ENCODE measurements around the gene PARG.

The PARG gene

DNA sequence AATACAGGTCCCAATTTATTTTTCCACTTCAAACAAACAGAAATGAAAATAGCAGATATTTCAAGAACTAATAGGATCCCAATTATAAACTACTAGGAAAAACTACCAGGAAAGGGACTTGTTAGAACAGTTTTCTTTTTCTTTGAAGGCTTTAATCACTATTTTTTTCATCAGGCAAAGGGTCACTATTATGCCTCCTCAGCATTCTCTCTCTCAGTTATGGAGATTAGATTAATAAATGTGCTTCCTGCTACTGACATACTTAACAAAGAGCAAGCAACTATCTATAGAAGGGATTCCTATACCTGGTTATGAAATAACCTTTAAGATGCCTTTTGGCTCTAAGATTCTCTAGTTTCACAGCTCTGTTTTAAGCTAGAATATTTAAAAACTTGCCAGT lies 108.7 kb downstream of the PARG start:
- Histone ChIP-seq H3K9ac (ENCODE audit: low read length) (no peak overlapping the region), H3K9me3 (ENCODE audit: insufficient read depth, low read depth, low read length) (no peaks in the 10 kb centered on the region), H2BK5ac (ENCODE audit: low read depth, low read length, poor library complexity) (no peak overlapping the region), H3K4ac (ENCODE audit: low read depth, low read length) (no peak overlapping the region), H4K91ac (ENCODE audit: low read depth, low read length) (no peak overlapping the region), H3K4me2 (ENCODE audit: low read length) (no peak overlapping the region), H3K18ac (ENCODE audit: low read length) (no peak overlapping the region), H3K36me3 (ENCODE audit: control insufficient read depth in 1 of 2, insufficient read depth in 2 of 2, low read length in 2 of 2) (peaks cover 3 to 4% of the 10 kb centered on the region in 2 experiments), H3K27ac (ENCODE audit: low read depth, low read length) (no peak overlapping the region), H3K14ac (ENCODE audit: low read length) (no peak overlapping the region), H2BK12ac (ENCODE audit: low read length) (no peak overlapping the region), H3K4me1 (ENCODE audit: control insufficient read depth in 1 of 2, insufficient read depth in 2 of 2, low read length in 2 of 2) (peaks cover 13 to 20% of the 10 kb centered on the region in 2 experiments), H3K23ac (ENCODE audit: low read length) (no peak overlapping the region), H4K8ac (ENCODE audit: low read depth, low read length) (no peak overlapping the region), H3K27me3 (ENCODE audit: insufficient read depth, low read length) (no peaks in the 10 kb centered on the region), H3K4me3 (ENCODE audit: low read depth, low read length) (no peak overlapping the region), H3K79me2 (ENCODE audit: control insufficient read depth, insufficient read depth, low read length, poor library complexity) (no peaks in the 10 kb centered on the region), H3K79me1 (ENCODE audit: low read length) (peaks cover 33% of the 10 kb centered on the region), H2AK5ac (ENCODE audit: low read length) (no peak overlapping the region), H2BK120ac (ENCODE audit: insufficient read depth, low read length, poor library complexity) (no peak overlapping the region), H4K12ac (ENCODE audit: low read depth, low read length) (no peak overlapping the region), H2AFZ (ENCODE audit: insufficient read depth, low read length, poor library complexity) (no peak overlapping the region)
- DNase-seq, result no peak

DNA sequence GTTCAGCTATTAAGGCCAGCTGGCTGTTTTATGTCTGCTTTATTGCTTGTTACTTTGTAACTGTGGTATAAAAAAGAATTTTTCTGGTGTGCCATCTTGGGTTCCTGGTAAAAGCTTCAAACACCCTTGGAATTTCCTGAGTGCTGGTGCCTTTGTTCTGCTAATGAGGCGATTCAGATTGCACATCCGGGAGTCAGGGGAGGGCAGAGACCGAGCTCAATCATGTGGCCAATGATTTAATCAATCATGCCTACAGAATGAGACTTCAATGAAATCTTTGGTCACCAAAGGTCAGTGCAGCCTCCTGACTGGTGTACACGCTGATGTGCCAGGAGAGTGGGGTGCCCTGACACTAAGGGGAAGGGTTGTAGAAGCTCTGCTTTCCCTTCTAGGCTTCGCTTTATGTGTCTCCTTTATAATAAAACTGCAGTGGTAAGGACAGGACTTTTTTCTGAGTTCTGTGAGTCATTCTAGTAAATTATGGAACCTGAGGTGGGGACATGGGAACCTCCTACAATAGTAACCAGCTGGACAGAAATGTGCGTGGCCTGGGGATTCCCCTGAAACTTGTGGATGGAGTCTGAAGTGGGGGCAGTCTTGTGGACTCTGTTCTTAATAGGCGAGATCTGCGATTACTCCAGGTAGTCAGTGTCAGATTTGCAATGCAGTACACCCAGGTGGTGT lies 110.3 kb downstream of the PARG start:
- H3K4ac ChIP-seq (ENCODE audit: low read depth, low read length), result peak overlapping the region; percentile 83
- H3K79me1 ChIP-seq (ENCODE audit: low read length), result peaks cover 32% of the 10 kb centered on the region
- peak overlapping the region; percentile 97 for H2AFZ ChIP-seq (ENCODE audit: insufficient read depth, low read length, poor library complexity)
- no CpG with 5 or more reads among the region's 8 CpGs for WGBS (ENCODE audit: extremely low coverage, insufficient coverage, insufficient read length)
- H4K8ac ChIP-seq (ENCODE audit: low read depth, low read length), result peak overlapping the region; percentile 93
- peaks cover 3 to 4% of the 10 kb centered on the region in 2 experiments for H3K36me3 ChIP-seq (ENCODE audit: control insufficient read depth in 1 of 2, insufficient read depth in 2 of 2, low read length in 2 of 2)
- no peak overlapping the region for H3K4me3 ChIP-seq (ENCODE audit: low read depth, low read length)
- H2BK12ac ChIP-seq (ENCODE audit: low read length), result peak overlapping the region; percentile 97
- no peaks in the 10 kb centered on the region for H3K27me3 ChIP-seq (ENCODE audit: insufficient read depth, low read length)
- H3K14ac ChIP-seq (ENCODE audit: low read length), result peak overlapping the region; percentile 95
- H2AK5ac ChIP-seq (ENCODE audit: low read length), result peak overlapping the region; percentile 98
- no peak for DNase-seq
- H3K79me2 ChIP-seq (ENCODE audit: control insufficient read depth, insufficient read depth, low read length, poor library complexity), result no peaks in the 10 kb centered on the region
- peaks cover 15 to 20% of the 10 kb centered on the region in 2 experiments for H3K4me1 ChIP-seq (ENCODE audit: control insufficient read depth in 1 of 2, insufficient read depth in 2 of 2, low read length in 2 of 2)
- peak overlapping the region; percentile 97 for H4K91ac ChIP-seq (ENCODE audit: low read depth, low read length)
- peak overlapping the region; percentile 96 for H3K27ac ChIP-seq (ENCODE audit: low read depth, low read length)
- no peaks in the 10 kb centered on the region for H3K9me3 ChIP-seq (ENCODE audit: insufficient read depth, low read depth, low read length)
- H3K9ac ChIP-seq (ENCODE audit: low read length), result no peak overlapping the region
- H3K18ac ChIP-seq (ENCODE audit: low read length), result peak overlapping the region; percentile 98
- peak overlapping the region; percentile 100 for H2BK120ac ChIP-seq (ENCODE audit: insufficient read depth, low read length, poor library complexity)
- H3K23ac ChIP-seq (ENCODE audit: low read length), result no peak overlapping the region
- no peak overlapping the region for H3K4me2 ChIP-seq (ENCODE audit: low read length)
- H2BK5ac ChIP-seq (ENCODE audit: low read depth, low read length, poor library complexity), result peak overlapping the region; percentile 99
- H4K12ac ChIP-seq (ENCODE audit: low read depth, low read length), result peak overlapping the region; percentile 87

DNA sequence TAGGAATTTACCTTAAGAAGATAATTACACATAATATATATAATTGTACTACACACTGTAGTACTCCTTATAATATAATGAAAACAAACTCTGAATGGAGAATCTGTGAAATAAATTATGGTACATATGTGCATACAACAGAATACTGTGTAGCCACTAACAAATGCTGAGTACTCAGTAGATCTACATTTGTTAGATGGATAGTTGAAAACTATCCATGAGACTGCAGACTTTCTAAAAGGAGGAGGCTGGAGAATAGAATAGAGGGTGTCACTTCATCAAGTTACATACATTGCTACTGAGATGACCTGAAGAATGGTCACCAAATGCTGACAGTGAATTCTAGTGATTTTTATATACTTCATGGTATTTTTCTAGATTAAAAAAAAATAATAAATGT lies 111.0 kb downstream of the PARG start:
- Histone ChIP-seq H2BK120ac (ENCODE audit: insufficient read depth, low read length, poor library complexity) (no peak overlapping the region), H3K4me1 (ENCODE audit: control insufficient read depth in 1 of 2, insufficient read depth in 2 of 2, low read length in 2 of 2) (peaks cover 15 to 19% of the 10 kb centered on the region in 2 experiments), H3K79me1 (ENCODE audit: low read length) (peaks cover 31% of the 10 kb centered on the region), H2BK12ac (ENCODE audit: low read length) (no peak overlapping the region), H3K23ac (ENCODE audit: low read length) (no peak overlapping the region), H2AFZ (ENCODE audit: insufficient read depth, low read length, poor library complexity) (no peak overlapping the region), H3K4me3 (ENCODE audit: low read depth, low read length) (no peak overlapping the region), H3K27ac (ENCODE audit: low read depth, low read length) (no peak overlapping the region), H3K4ac (ENCODE audit: low read depth, low read length) (no peak overlapping the region), H4K8ac (ENCODE audit: low read depth, low read length) (no peak overlapping the region), H3K79me2 (ENCODE audit: control insufficient read depth, insufficient read depth, low read length, poor library complexity) (no peaks in the 10 kb centered on the region), H4K12ac (ENCODE audit: low read depth, low read length) (no peak overlapping the region), H3K9ac (ENCODE audit: low read length) (no peak overlapping the region), H2BK5ac (ENCODE audit: low read depth, low read length, poor library complexity) (no peak overlapping the region), H3K18ac (ENCODE audit: low read length) (no peak overlapping the region), H3K9me3 (ENCODE audit: insufficient read depth, low read depth, low read length) (no peaks in the 10 kb centered on the region), H3K27me3 (ENCODE audit: insufficient read depth, low read length) (no peaks in the 10 kb centered on the region), H4K91ac (ENCODE audit: low read depth, low read length) (no peak overlapping the region), H2AK5ac (ENCODE audit: low read length) (no peak overlapping the region), H3K4me2 (ENCODE audit: low read length) (no peak overlapping the region), H3K14ac (ENCODE audit: low read length) (no peak overlapping the region), H3K36me3 (ENCODE audit: control insufficient read depth in 1 of 2, insufficient read depth in 2 of 2, low read length in 2 of 2) (peaks cover 3 to 4% of the 10 kb centered on the region in 2 experiments)
- no peak for DNase-seq

DNA sequence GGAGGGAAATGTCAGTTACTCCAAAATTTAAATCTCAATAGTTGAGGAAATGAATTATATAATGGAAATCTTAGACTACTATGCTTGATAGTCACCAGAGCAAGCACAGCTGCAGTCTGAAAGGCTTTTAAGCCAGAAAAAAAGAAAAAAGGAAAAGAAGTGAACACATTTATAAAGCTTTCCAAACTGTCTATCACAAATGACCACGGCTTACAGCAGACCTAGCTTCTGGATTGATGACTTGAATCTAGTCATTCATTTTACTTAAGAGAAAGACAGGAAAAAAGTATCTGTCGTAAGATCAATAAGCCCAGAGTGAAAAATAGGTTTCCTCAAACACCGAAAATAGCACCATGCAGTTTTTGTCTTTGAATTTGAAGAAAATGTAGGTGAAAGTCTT lies 111.8 kb downstream of the PARG start:
- no peak overlapping the region for H4K8ac ChIP-seq (ENCODE audit: low read depth, low read length)
- H3K4me3 ChIP-seq (ENCODE audit: low read depth, low read length), result no peak overlapping the region
- H3K23ac ChIP-seq (ENCODE audit: low read length), result no peak overlapping the region
- no peak overlapping the region for H2AFZ ChIP-seq (ENCODE audit: insufficient read depth, low read length, poor library complexity)
- H3K36me3 ChIP-seq (ENCODE audit: control insufficient read depth in 1 of 2, insufficient read depth in 2 of 2, low read length in 2 of 2), result peaks cover 3 to 4% of the 10 kb centered on the region in 2 experiments
- DNase-seq, result no peak
- no peak overlapping the region for H3K9ac ChIP-seq (ENCODE audit: low read length)
- no peak overlapping the region for H4K12ac ChIP-seq (ENCODE audit: low read depth, low read length)
- H3K9me3 ChIP-seq (ENCODE audit: insufficient read depth, low read depth, low read length), result no peaks in the 10 kb centered on the region
- H3K4me2 ChIP-seq (ENCODE audit: low read length), result no peak overlapping the region
- peaks cover 26% of the 10 kb centered on the region for H3K79me1 ChIP-seq (ENCODE audit: low read length)
- no peak overlapping the region for H2BK5ac ChIP-seq (ENCODE audit: low read depth, low read length, poor library complexity)
- H3K14ac ChIP-seq (ENCODE audit: low read length), result no peak overlapping the region
- H3K18ac ChIP-seq (ENCODE audit: low read length), result no peak overlapping the region
- no peak overlapping the region for H2BK12ac ChIP-seq (ENCODE audit: low read length)
- no CpG with 5 or more reads among the region's 3 CpGs for WGBS (ENCODE audit: extremely low coverage, insufficient coverage, insufficient read length)
- H3K79me2 ChIP-seq (ENCODE audit: control insufficient read depth, insufficient read depth, low read length, poor library complexity), result no peaks in the 10 kb centered on the region
- no peaks in the 10 kb centered on the region for H3K27me3 ChIP-seq (ENCODE audit: insufficient read depth, low read length)
- H4K91ac ChIP-seq (ENCODE audit: low read depth, low read length), result no peak overlapping the region
- H2BK120ac ChIP-seq (ENCODE audit: insufficient read depth, low read length, poor library complexity), result no peak overlapping the region
- H3K4me1 ChIP-seq (ENCODE audit: control insufficient read depth in 1 of 2, insufficient read depth in 2 of 2, low read length in 2 of 2), result peaks cover 13 to 16% of the 10 kb centered on the region in 2 experiments
- H3K4ac ChIP-seq (ENCODE audit: low read depth, low read length), result no peak overlapping the region
- H3K27ac ChIP-seq (ENCODE audit: low read depth, low read length), result no peak overlapping the region
- H2AK5ac ChIP-seq (ENCODE audit: low read length), result no peak overlapping the region

Measured in trophoblast cell (in vitro differentiated cells and primary cell).